Measurements from ENCODE around the gene RAB4A. TPM values are rescaled to one million over a fixed set of nuclear protein-coding genes. Genes with fewer than 3 reads are reported as not detected.

RAB4A gene
- total and polyA plus RNA-seq, 2 of the 13 experiments (the other 11 are each of a cell fraction or from before 2014, with no cell fraction given): 56.0 to 80.1 TPM

GRCh38 chr1:229225331-229225782, 45.6 kb upstream of the RAB4A start:
- DNase-seq (ENCODE audit: low spot score): peak; percentile 61
- no peaks in the 10 kb centered on the region for H3K27me3 ChIP-seq (ENCODE audit: control insufficient read depth in 1 of 2, insufficient read depth in 2 of 2, low read length in 2 of 2)
- H3K4me1 ChIP-seq (ENCODE audit: insufficient read depth, low read length): peaks cover 92% of the 10 kb centered on the region
- peak; percentile 37 for FAIRE-seq
- no TSS peak for BruUV-seq (replicated peaks)
- H2AFZ ChIP-seq (ENCODE audit: low read length): no peak overlapping the region
- in situ Hi-C loops (cut with HindIII; ENCODE audit: extremely low pct_ligation_motif_present, low pct_unique_long_range_greater_than_20kb): loop anchor here (10.0 kb wide), 1 partner anchor 491 kb away; the partner anchor contains the start of gene RHOU
- 9% methylated on average over 6 of the region's 7 CpGs for WGBS (ENCODE audit: low lambda C conversion rate)
- ATAC-seq: peak; percentile 52
- no peaks in the 10 kb centered on the region for H3K36me3 ChIP-seq (replicated peaks in 1 of 2; ENCODE audit: control insufficient read depth in 1 of 2, insufficient read depth in 2 of 2, low read length in 2 of 2)
- H4K20me1 ChIP-seq (ENCODE audit: insufficient read depth, low read length): no peaks in the 10 kb centered on the region
- peak overlapping the region; percentile 21 for H3K4me2 ChIP-seq (ENCODE audit: low read depth, low read length)
- POLR2A ChIA-PET: interaction anchor here (1.3 kb wide), 2 partner anchors 95 to 283 kb away, joined by 3 to 4 read pairs; partner anchors contain the start of gene NUP133
- no peaks in the 10 kb centered on the region for H3K79me2 ChIP-seq (ENCODE audit: insufficient read depth, low read length)
- peak overlapping the region; percentile 42 for H3K27ac ChIP-seq (ENCODE audit: extremely low read length, insufficient read depth, low read length)
- intact Hi-C loops (cut with micrococcal nuclease; ENCODE audit: unreplicated experiment): loop anchor here (10.0 kb wide), 4 partner anchors 121 to 361 kb away; no protein-coding TSS in a partner anchor
- H3K9ac ChIP-seq (ENCODE audit: insufficient read depth, low read depth, low read length): no peak overlapping the region
- no peak overlapping the region for H3K4me3 ChIP-seq (replicated peaks in 1 of 3; ENCODE audit: insufficient read depth in 1 of 3, low read depth in 2 of 3, low read length in 3 of 3)
- CTCF ChIA-PET (ENCODE audit: low intra/inter-chr PET ratio, low total read pairs): no interaction called here
- H3K9me3 ChIP-seq (ENCODE audit: low read length): no peaks in the 10 kb centered on the region
- TF ChIP-seq ZNF619 (CRISPR knock-in tag; IDR thresholded peaks at IDR 0.05) (0 out of 2 replicates have a peak, but pooled peaks have one; percentile 42), ZNF510 (CRISPR knock-in tag; IDR thresholded peaks at IDR 0.05; ENCODE audit: low read depth) (no peak), SOX5 (CRISPR knock-in tag; IDR thresholded peaks at IDR 0.05; ENCODE audit: borderline replicate concordance) (peak; percentile 41; the same call in 1 of the 2 replicates), TOPORS (CRISPR knock-in tag; IDR thresholded peaks at IDR 0.05) (0 out of 2 replicates have a peak, but pooled peaks have one; percentile 45), ZNF614 (CRISPR knock-in tag; IDR thresholded peaks at IDR 0.05; ENCODE audit: borderline replicate concordance) (peak; percentile 30; the same call in 1 of the 2 replicates), ZNF639 (CRISPR knock-in tag; conservative IDR thresholded peaks at IDR 0.05) (no peak), MTF1 (CRISPR knock-in tag; IDR thresholded peaks at IDR 0.05) (no peak; the same call in 1 of the 2 replicates), ZMYM4 (CRISPR knock-in tag; IDR thresholded peaks at IDR 0.05) (peak; percentile 22; the same call in 1 of the 2 replicates), ZFP90 (CRISPR knock-in tag; IDR thresholded peaks at IDR 0.05; ENCODE audit: borderline replicate concordance) (no peak), HDAC2 (CRISPR knock-in tag; IDR thresholded peaks at IDR 0.05) (peak; percentile 57; the same call in 1 of the 2 replicates), NRL (CRISPR knock-in tag; IDR thresholded peaks at IDR 0.05; ENCODE audit: borderline replicate concordance) (0 out of 2 replicates have a peak, but pooled peaks have one; percentile 61), ZNF549 (CRISPR knock-in tag; IDR thresholded peaks at IDR 0.05) (no peak), ATF7 (IDR thresholded peaks at IDR 0.05) (no peak), ATF7 (CRISPR knock-in tag; IDR thresholded peaks at IDR 0.05) (0 out of 2 replicates have a peak, but pooled peaks have one; percentile 26), RBAK (CRISPR knock-in tag; IDR thresholded peaks at IDR 0.05) (0 out of 2 replicates have a peak, but pooled peaks have one; percentile 35)
- TF ChIP-seq, protein P1, sequence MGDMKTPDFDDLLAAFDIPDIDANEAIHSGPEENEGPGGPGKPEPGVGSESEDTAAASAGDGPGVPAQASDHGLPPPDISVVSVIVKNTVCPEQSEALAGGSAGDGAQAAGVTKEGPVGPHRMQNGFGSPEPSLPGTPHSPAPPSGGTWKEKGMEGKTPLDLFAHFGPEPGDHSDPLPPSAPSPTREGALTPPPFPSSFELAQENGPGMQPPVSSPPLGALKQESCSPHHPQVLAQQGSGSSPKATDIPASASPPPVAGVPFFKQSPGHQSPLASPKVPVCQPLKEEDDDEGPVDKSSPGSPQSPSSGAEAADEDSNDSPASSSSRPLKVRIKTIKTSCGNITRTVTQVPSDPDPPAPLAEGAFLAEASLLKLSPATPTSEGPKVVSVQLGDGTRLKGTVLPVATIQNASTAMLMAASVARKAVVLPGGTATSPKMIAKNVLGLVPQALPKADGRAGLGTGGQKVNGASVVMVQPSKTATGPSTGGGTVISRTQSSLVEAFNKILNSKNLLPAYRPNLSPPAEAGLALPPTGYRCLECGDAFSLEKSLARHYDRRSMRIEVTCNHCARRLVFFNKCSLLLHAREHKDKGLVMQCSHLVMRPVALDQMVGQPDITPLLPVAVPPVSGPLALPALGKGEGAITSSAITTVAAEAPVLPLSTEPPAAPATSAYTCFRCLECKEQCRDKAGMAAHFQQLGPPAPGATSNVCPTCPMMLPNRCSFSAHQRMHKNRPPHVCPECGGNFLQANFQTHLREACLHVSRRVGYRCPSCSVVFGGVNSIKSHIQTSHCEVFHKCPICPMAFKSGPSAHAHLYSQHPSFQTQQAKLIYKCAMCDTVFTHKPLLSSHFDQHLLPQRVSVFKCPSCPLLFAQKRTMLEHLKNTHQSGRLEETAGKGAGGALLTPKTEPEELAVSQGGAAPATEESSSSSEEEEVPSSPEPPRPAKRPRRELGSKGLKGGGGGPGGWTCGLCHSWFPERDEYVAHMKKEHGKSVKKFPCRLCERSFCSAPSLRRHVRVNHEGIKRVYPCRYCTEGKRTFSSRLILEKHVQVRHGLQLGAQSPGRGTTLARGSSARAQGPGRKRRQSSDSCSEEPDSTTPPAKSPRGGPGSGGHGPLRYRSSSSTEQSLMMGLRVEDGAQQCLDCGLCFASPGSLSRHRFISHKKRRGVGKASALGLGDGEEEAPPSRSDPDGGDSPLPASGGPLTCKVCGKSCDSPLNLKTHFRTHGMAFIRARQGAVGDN (CRISPR knock-in tag; IDR thresholded peaks at IDR 0.05): peak; percentile 96
- TF ChIP-seq, protein P2, sequence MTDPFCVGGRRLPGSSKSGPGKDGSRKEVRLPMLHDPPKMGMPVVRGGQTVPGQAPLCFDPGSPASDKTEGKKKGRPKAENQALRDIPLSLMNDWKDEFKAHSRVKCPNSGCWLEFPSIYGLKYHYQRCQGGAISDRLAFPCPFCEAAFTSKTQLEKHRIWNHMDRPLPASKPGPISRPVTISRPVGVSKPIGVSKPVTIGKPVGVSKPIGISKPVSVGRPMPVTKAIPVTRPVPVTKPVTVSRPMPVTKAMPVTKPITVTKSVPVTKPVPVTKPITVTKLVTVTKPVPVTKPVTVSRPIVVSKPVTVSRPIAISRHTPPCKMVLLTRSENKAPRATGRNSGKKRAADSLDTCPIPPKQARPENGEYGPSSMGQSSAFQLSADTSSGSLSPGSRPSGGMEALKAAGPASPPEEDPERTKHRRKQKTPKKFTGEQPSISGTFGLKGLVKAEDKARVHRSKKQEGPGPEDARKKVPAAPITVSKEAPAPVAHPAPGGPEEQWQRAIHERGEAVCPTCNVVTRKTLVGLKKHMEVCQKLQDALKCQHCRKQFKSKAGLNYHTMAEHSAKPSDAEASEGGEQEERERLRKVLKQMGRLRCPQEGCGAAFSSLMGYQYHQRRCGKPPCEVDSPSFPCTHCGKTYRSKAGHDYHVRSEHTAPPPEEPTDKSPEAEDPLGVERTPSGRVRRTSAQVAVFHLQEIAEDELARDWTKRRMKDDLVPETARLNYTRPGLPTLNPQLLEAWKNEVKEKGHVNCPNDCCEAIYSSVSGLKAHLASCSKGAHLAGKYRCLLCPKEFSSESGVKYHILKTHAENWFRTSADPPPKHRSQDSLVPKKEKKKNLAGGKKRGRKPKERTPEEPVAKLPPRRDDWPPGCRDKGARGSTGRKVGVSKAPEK (CRISPR knock-in tag; IDR thresholded peaks at IDR 0.05; ENCODE audit: borderline replicate concordance): no peak

Measured in HepG2 (cell line).